GM12878 (cell line): Measurements from ENCODE around the gene NTSR1. TPM values are rescaled to one million over a fixed set of nuclear protein-coding genes. Genes with fewer than 3 reads are reported as not detected.

Source experiments
- ATAC-seq: fragments of 200-7000 bp; cut with Tn5 transposase; 3 replicates; pipeline ENCODE4 v1.9.1; 2020; ENCODE audit warnings: mild to moderate bottlenecking, moderate library complexity
- BruUV-seq: library from RNA; stranded (reverse); fragments of 400-500 nt; replicated peaks from 2 replicates; lab custom pipeline; 2021; lab: Mats Ljungman, UMichigan
- CTCF ChIA-PET: fragments of 300-600 bp; sonication (Branson Sonifier 250); formaldehyde crosslinking; extraction: SDS; loops from one replicate; lab custom pipeline; 2021; ENCODE audit warnings: inconsistent platforms; lab: Yijun Ruan, JAX
- POLR2A ChIA-PET: fragments of 350-600 bp; formaldehyde crosslinking; extraction: SDS; loops from one replicate; lab custom pipeline; 2021; ENCODE audit warnings: inconsistent platforms; lab: Charles Lee
- RAD21 ChIA-PET: fragments of 300-600 bp; sonication (Branson Sonifier 250); formaldehyde crosslinking; loops from one replicate; lab custom pipeline; 2023; ENCODE audit warnings: antibody characterized with exemption; ENCODE audit not compliant: unreplicated experiment; lab: Charles Lee
- SMC1A ChIA-PET: fragments of 300-600 bp; sonication (Branson Sonifier 250); formaldehyde crosslinking; loops from one replicate; lab custom pipeline; 2023; ENCODE audit not compliant: unreplicated experiment, uncharacterized antibody; lab: Charles Lee
- DNase-seq: peaks from one replicate; pipeline ENCODE4 v3.0.0-alpha.2; 2011; ENCODE audit warnings: low read depth, low spot score
- FAIRE-seq: peaks from 3 replicates; lab custom pipeline; 2011; peaks lifted over from hg19 to GRCh38; lab: Jason Lieb, UNC
- H2AFZ ChIP-seq: 2 replicates; pipeline ENCODE4 v1.6.0; 2011; ENCODE audit warnings: low read depth, low read length, control low read depth; ENCODE audit not compliant: control insufficient read depth
- H3K27ac ChIP-seq: 2 replicates; pipeline ENCODE4 v1.5.1; 2011; ENCODE audit warnings: control low read depth; ENCODE audit not compliant: control insufficient read depth, insufficient read depth
- H3K27me3 ChIP-seq, 2 experiments: replicated peaks in 1 of 2; 2 replicates each; pipeline versions ENCODE4 v1.6.0 to v1.6.1; 2011; ENCODE audit warnings: low read length in 1 of 2; ENCODE audit not compliant: control insufficient read depth in 2 of 2, insufficient read depth in 2 of 2
- H3K36me3 ChIP-seq, 2 experiments: 2 replicates each; pipeline ENCODE4 v1.5.1; 2011; ENCODE audit warnings: low read length in 1 of 2; ENCODE audit not compliant: control insufficient read depth in 2 of 2, insufficient read depth in 2 of 2
- H3K4me1 ChIP-seq: 2 replicates; pipeline ENCODE4 v1.6.1; 2011; ENCODE audit warnings: mild to moderate bottlenecking, low read length, moderate library complexity, mixed read lengths; ENCODE audit not compliant: control insufficient read depth, insufficient read depth
- H3K4me2 ChIP-seq: 2 replicates; pipeline ENCODE4 v1.6.0; 2011; ENCODE audit warnings: control low read depth; ENCODE audit not compliant: control insufficient read depth, insufficient read depth
- H3K4me3 ChIP-seq: fragments of 200-600 bp; sonication (generic); 2 replicates; pipeline ENCODE4 v1.5.1; 2016
- H3K79me2 ChIP-seq: 2 replicates; pipeline ENCODE4 v1.6.0; 2011; ENCODE audit warnings: low read length; ENCODE audit not compliant: control insufficient read depth, insufficient read depth
- H3K9ac ChIP-seq: 2 replicates; pipeline ENCODE4 v1.8.0; 2011; ENCODE audit warnings: low read length, control low read depth, mixed read lengths; ENCODE audit not compliant: control insufficient read depth, insufficient read depth
- H3K9me3 ChIP-seq: replicated peaks from 3 replicates; pipeline ENCODE4 v1.5.1; 2011; ENCODE audit warnings: mild to moderate bottlenecking, low read length; ENCODE audit not compliant: control insufficient read depth, insufficient read depth
- H4K20me1 ChIP-seq: 2 replicates; pipeline ENCODE4 v1.6.0; 2011; ENCODE audit not compliant: control insufficient read depth, insufficient read depth
- GATAD2B ChIP-seq: fragments of 450-650 bp; conservative IDR thresholded peaks from 2 replicates; pipeline ENCODE4 v1.6.1; 2017; ENCODE audit warnings: low read depth, mild to moderate bottlenecking, moderate library complexity
- NR2C2 ChIP-seq: IDR thresholded peaks from 2 replicates; pipeline ENCODE4 v1.6.1; 2011; ENCODE audit warnings: borderline replicate concordance, low read depth; ENCODE audit not compliant: control insufficient read depth, insufficient read length
- POLR2AphosphoS5 ChIP-seq: IDR thresholded peaks from 2 replicates; pipeline ENCODE4 v1.6.1; 2011; ENCODE audit warnings: mild to moderate bottlenecking, low read length, inconsistent platforms
- RUNX3 ChIP-seq: IDR thresholded peaks from 2 replicates; pipeline ENCODE4 v1.6.1; 2012; ENCODE audit warnings: low read length, inconsistent platforms
- SIN3A ChIP-seq: IDR thresholded peaks from 2 replicates; pipeline ENCODE4 v1.6.1; 2012; ENCODE audit warnings: low read depth, low read length, improper control_type of control experiment
- SMAD5 ChIP-seq: IDR thresholded peaks from 2 replicates; pipeline ENCODE4 v1.6.1; 2016; ENCODE audit warnings: antibody characterized with exemption, low read depth
- SRF ChIP-seq, 2 experiments: IDR thresholded peaks; 2 replicates each; pipeline ENCODE4 v1.6.1; 2011; ENCODE audit warnings: low read depth in 2 of 2, low read length in 2 of 2, mild to moderate bottlenecking in 1 of 2, moderate library complexity in 1 of 2
- STAT3 ChIP-seq: IDR thresholded peaks from 2 replicates; pipeline ENCODE4 v1.6.1; 2011; ENCODE audit warnings: low read depth, low read length, improper control_type of control experiment
- WGBS: methylation state at CpG from one replicate; pipeline ENCODE4 v1.1.6; 2016; ENCODE audit warnings: low lambda C conversion rate; ENCODE audit not compliant: insufficient replicate concordance, insufficient coverage; ENCODE audit errors: missing lambda C conversion rate; 5-methylcytosine and 5-hydroxymethylcytosine counted together
- in situ Hi-C: fragments of 300-500 bp; cut with MboI; formaldehyde crosslinking; loops from 9 replicates; pipeline ENCODE4 v1.14.3; 2018; ENCODE audit warnings: mixed read lengths
- intact Hi-C: fragments of 100-400 bp; cut with micrococcal nuclease; formaldehyde crosslinking; loops from one replicate; pipeline ENCODE4 v1.14.2; 2022; ENCODE audit not compliant: unreplicated experiment
- polyA plus RNA-seq, 11 experiments: library from polyadenylated mRNA; depleted of rRNA in 4 of 11; unstranded in 6 of 11; stranded (reverse) in 5 of 11; fragments of >200 nt; fragmentation: Nextera tagmentation in 4 of 11; fragmentation: Illumina TruSeq in 1 of 11; extraction: Ambion mirVana in 4 of 11; extraction: Trizol in 1 of 11; gene quantifications; 1 replicate in 1 of 11; 2 replicates in 10 of 11; pipeline versions ENCODE4 v1.2.1 to v1.2.3, GENCODE V29; 2011 to 2016; ENCODE audit warnings: inconsistent platforms in 2 of 11, missing spikeins in 2 of 11, low read depth in 1 of 11
- total RNA-seq, 4 experiments: library from RNA; depleted of rRNA in 3 of 4; stranded (reverse); fragments of >200 nt in 3 of 4; fragmentation: Illumina TruSeq in 1 of 4; extraction: Trizol in 1 of 4; gene quantifications; 2 replicates each; pipeline versions ENCODE4 v1.2.1 to v1.2.3, GENCODE V29; 2013 to 2021
- TF ChIP-seq, protein P1 (sequence below): fragments of 450-650 bp; IDR thresholded peaks from 2 replicates; pipeline ENCODE4 v1.6.1; 2016; ENCODE audit warnings: mild to moderate bottlenecking, moderate library complexity, borderline replicate concordance

Gene NTSR1
- total and polyA plus RNA-seq, 10 of the 15 experiments (the other 5 are each of a cell fraction or from before 2014, with no cell fraction given), result not detected

DNA sequence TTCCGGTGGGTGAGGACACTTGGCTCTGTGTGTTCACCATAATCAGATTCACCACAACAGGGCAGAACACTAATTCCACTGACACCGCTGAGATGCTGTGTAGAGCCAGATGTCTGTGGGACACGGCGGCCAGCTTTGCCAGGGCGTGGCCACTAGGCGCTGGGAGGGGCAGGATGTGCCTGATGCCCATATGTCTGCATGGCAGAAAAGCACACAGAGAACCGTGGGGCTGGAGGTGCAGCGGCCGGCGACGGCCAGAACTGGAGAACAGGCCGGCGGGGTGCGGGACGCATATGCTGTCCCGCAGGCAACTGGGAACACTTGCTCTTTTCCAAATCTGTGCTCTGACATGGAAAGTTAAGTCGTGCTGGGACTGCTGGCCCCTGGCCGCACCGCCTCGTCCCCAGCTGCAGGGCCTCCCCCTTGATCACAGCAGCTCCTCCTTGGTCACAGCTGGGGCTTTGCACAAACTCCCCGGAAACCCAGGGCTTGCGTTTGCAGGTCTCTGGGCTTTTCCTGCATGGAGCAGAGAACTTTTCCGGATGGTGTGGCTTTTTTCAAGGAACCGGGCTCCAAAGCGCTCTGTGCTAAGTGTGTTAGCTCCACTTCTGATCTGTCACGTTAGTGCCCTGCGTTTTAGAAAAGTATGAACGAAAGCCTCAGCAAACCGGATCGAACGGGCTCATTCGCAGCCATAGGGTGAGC, 31.1 kb downstream of the NTSR1 start:
- H3K36me3 ChIP-seq, result no peaks in the 10 kb centered on the region
- no peak overlapping the region; the same call in 1 of the 2 replicates for H3K4me3 ChIP-seq
- H3K9me3 ChIP-seq, result no peaks in the 10 kb centered on the region; the same call in 2 of the 3 replicates
- 3% methylated on average over 32 of the region's 32 CpGs for WGBS
- ChIA-PET SMC1A (no interaction called here), RAD21 (no interaction called here), CTCF (interaction anchor here (0.6 kb wide), 1 partner anchor 223 kb away, joined by 3 read pairs; no protein-coding TSS in a partner anchor)
- peak overlapping the region; percentile 82 for H3K4me2 ChIP-seq
- 0 out of 2 replicates have a peak overlapping the region, but pooled peaks have one; percentile 22 for H3K27ac ChIP-seq
- no peaks in the 10 kb centered on the region; the same call in 1 of the 2 replicates for H4K20me1 ChIP-seq
- DNase-seq, result no peak
- intact Hi-C loops (no loop called here), in situ Hi-C loops (no loop called here)
- no TSS peak for BruUV-seq
- no peak overlapping the region; the same call in 1 of the 2 replicates for H3K9ac ChIP-seq
- FAIRE-seq, result peak; percentile 18
- H3K4me1 ChIP-seq, result peaks cover 22% of the 10 kb centered on the region
- no peak overlapping the region; the same call in 1 of the 2 replicates for H2AFZ ChIP-seq
- no peaks in the 10 kb centered on the region for H3K79me2 ChIP-seq
- ATAC-seq, result peak; percentile 29
- TF ChIP-seq RUNX3, result peak; percentile 16; the same call in 1 of the 2 replicates
- TF ChIP-seq POLR2AphosphoS5, result no peak
- TF ChIP-seq, all 136 proteins: peak for 1
- POLR2A ChIA-PET, result interaction anchor here (0.5 kb wide), 1 partner anchor 700 kb away, joined by 3 read pairs; no protein-coding TSS in a partner anchor
- H3K27me3 ChIP-seq, result peaks cover 0 to 4% of the 10 kb centered on the region in 2 experiments; a peak in 3 of 4 replicates

DNA sequence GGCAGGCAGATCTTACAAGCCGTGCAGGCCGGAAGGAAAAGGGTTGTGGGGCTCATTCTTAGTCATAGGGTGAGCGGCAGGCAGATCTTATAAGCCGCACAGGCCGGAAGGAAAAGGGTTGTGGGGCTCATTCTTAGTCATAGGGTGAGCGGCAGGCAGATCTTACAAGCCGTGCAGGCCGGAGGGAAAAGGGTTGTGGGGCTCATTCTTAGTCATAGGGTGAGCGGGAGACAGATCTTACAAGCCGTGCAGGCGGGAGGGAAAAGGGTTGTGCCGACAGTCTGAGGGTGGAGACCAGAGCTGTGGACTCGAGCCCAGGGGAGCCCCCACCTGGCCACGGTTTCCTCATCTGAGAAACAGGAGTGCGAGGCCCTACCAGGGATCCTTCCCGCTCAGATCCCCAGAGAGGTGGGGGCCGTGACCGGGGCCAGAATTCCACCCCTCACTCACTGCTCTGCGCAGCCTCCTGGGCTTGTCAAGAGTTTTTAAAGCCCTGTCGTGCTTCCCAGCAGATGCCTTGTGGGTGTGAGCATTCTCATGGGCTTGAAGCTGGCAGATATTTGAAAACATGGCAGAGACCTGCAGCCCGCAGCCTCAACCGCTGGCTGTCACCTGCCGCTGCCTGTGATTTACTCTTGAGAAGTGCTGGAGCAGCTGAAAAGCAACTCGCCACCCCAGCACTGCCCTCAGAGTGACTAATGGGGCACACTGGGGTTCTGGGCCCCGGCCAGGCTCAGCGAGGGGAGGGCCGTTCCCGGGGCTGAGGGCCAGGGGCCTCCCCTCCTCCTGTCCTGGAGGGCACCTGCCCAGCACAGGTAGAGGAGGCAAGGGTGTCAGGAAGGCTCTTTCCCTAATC, 31.9 kb downstream of the NTSR1 start:
- Histone ChIP-seq H3K4me2 (peak overlapping the region; percentile 19), H3K4me3 (0 out of 2 replicates have a peak overlapping the region, but pooled peaks have one; percentile 11), H2AFZ (no peak overlapping the region), H3K27me3 (peaks cover 0 to 5% of the 10 kb centered on the region in 2 experiments; a peak in 3 of 4 replicates), H4K20me1 (no peaks in the 10 kb centered on the region; the same call in 1 of the 2 replicates), H3K9ac (no peak overlapping the region), H3K9me3 (no peaks in the 10 kb centered on the region; the same call in 2 of the 3 replicates), H3K4me1 (peaks cover 22% of the 10 kb centered on the region), H3K27ac (peak overlapping the region; percentile 2; the same call in 1 of the 2 replicates), H3K36me3 (no peaks in the 10 kb centered on the region), H3K79me2 (no peaks in the 10 kb centered on the region)
- FAIRE-seq (peak; percentile 100), ATAC-seq (peak; percentile 90), DNase-seq (peak; percentile 78)
- BruUV-seq, result no TSS peak
- intact Hi-C loops (no loop called here), in situ Hi-C loops (no loop called here)
- POLR2A ChIA-PET, result interaction anchor here (0.5 kb wide), 1 partner anchor 701 kb away, joined by 3 read pairs; no protein-coding TSS in a partner anchor
- CTCF ChIA-PET, result interaction anchor here (1.0 kb wide), 1 partner anchor 123 kb away, joined by 5 read pairs; no protein-coding TSS in a partner anchor
- RAD21 ChIA-PET, result no interaction called here
- SMC1A ChIA-PET, result no interaction called here
- under 1% methylated on average over 28 of the region's 28 CpGs for WGBS
- no peak for TF ChIP-seq SMAD5
- TF ChIP-seq SIN3A, result no peak
- peak in 1 of 2 experiments; percentile 56; a peak in 1 of 4 replicates for TF ChIP-seq SRF (IDR thresholded peaks at IDR 0.05; ENCODE audit: low read depth in 2 of 2, low read length in 2 of 2)
- TF ChIP-seq GATAD2B, result no peak
- no peak for TF ChIP-seq STAT3
- TF ChIP-seq, protein P1, sequence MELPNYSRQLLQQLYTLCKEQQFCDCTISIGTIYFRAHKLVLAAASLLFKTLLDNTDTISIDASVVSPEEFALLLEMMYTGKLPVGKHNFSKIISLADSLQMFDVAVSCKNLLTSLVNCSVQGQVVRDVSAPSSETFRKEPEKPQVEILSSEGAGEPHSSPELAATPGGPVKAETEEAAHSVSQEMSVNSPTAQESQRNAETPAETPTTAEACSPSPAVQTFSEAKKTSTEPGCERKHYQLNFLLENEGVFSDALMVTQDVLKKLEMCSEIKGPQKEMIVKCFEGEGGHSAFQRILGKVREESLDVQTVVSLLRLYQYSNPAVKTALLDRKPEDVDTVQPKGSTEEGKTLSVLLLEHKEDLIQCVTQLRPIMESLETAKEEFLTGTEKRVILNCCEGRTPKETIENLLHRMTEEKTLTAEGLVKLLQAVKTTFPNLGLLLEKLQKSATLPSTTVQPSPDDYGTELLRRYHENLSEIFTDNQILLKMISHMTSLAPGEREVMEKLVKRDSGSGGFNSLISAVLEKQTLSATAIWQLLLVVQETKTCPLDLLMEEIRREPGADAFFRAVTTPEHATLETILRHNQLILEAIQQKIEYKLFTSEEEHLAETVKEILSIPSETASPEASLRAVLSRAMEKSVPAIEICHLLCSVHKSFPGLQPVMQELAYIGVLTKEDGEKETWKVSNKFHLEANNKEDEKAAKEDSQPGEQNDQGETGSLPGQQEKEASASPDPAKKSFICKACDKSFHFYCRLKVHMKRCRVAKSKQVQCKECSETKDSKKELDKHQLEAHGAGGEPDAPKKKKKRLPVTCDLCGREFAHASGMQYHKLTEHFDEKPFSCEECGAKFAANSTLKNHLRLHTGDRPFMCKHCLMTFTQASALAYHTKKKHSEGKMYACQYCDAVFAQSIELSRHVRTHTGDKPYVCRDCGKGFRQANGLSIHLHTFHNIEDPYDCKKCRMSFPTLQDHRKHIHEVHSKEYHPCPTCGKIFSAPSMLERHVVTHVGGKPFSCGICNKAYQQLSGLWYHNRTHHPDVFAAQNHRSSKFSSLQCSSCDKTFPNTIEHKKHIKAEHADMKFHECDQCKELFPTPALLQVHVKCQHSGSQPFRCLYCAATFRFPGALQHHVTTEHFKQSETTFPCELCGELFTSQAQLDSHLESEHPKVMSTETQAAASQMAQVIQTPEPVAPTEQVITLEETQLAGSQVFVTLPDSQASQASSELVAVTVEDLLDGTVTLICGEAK, result no peak
- no peak for TF ChIP-seq NR2C2
